ENCODE results near the gene BTBD9. TPM values are rescaled to one million over a fixed set of nuclear protein-coding genes. Genes with fewer than 3 reads are reported as not detected.

Gene BTBD9
- total and polyA plus RNA-seq, 2 donors (not counting 3 experiments of a cell fraction or from before 2014, with no cell fraction given): 4.9 to 15.0 TPM

DNA sequence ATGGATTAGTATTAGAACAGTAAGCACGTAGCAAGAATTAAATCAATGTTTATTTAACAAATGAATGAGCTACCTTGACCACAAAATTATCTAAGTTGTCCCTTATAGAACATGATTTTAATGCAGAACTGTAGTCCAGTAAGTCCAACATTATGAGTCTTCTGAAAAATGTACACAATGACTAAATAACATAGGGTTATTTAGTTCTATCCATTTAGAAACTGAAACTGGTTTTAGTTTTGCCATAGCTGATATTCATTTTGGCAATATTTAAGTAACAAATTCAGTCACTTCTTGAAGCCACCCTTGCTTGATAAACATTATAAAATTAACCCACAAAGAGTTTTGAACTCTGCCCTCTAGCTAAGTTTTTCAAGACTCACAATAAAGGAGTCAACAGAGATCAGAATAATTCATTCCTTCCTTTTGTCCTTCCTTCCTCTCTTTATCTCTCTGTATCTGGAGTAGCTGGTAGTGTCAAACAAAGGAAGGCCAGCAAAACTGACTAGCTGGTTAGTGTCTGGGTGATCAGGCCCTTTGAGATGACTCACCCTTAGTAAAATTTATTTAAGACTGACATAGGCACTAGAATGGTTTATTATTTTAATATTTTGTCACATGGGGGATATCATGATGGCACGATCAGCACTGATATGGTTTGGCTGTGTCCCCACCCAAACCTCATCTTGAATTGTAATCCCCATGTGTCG, 115.1 kb downstream of the BTBD9 start:
- no TSS peak for BruUV-seq (replicated peaks)
- dilution Hi-C loops (cut with MboI; ENCODE audit: extremely low pct_ligation_motif_present, low sequenced_read_pairs): no loop called here
- DNase-seq (ENCODE audit: low read depth, low spot score): peak; percentile 47

DNA sequence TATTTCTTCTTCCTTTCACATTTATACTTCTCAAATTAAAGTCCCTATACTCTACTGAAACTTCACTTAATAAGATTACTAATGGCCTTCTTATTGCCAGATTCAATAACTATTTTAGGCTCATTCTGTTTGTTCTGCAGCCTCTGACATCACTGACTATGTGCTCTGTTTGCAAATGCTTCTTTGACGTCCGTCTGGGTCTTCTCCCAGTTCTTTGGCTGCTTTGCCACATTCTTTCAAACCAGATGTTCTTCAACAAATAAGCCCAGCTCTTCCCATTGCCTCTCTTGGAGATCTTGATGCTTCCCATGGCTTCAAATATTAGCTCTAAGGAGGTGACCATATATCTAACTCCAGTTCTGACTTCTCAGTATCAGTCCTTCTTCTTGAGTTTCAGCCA, 117.4 kb downstream of the BTBD9 start:
- intact Hi-C loops (cut with micrococcal nuclease): no loop called here
- H3K4me1 ChIP-seq (ENCODE audit: control insufficient read depth, extremely low read depth, insufficient read depth, low read length): peaks cover 14% of the 10 kb centered on the region
- FAIRE-seq (no peak), DNase-seq (ENCODE audit: low read depth, low spot score) (no peak)
- no peak overlapping the region for H2AFZ ChIP-seq (ENCODE audit: low read depth, low read length)
- no peak overlapping the region for H3K4me3 ChIP-seq (replicated peaks in 1 of 3; ENCODE audit: insufficient read depth in 1 of 3, low read depth in 1 of 3, low read length in 3 of 3)
- ChIA-PET CTCF (no interaction called here), POLR2A (no interaction called here)
- no peak overlapping the region for H3K4me2 ChIP-seq (ENCODE audit: insufficient read depth, low read length)
- BruUV-seq (replicated peaks): no TSS peak
- H4K20me1 ChIP-seq (replicated peaks; ENCODE audit: control insufficient read depth, extremely low read depth, insufficient read depth, low read length): no peaks in the 10 kb centered on the region
- no peaks in the 10 kb centered on the region for H3K79me2 ChIP-seq (ENCODE audit: control insufficient read depth, insufficient read depth, low read length)
- dilution Hi-C loops (cut with MboI; ENCODE audit: extremely low pct_ligation_motif_present, low sequenced_read_pairs): no loop called here
- no peaks in the 10 kb centered on the region for H3K9me3 ChIP-seq (replicated peaks; ENCODE audit: control insufficient read depth, insufficient read depth, low read length)
- no peak overlapping the region for H3K27ac ChIP-seq (ENCODE audit: insufficient read depth, low read depth, low read length)
- no peak overlapping the region for H3K9ac ChIP-seq (replicated peaks; ENCODE audit: extremely low read depth, insufficient read depth, low read length)
- no peaks in the 10 kb centered on the region for H3K36me3 ChIP-seq (ENCODE audit: control insufficient read depth in 2 of 2, extremely low read depth in 1 of 2, insufficient read depth in 2 of 2, low read length in 2 of 2)
- no peaks in the 10 kb centered on the region for H3K27me3 ChIP-seq (ENCODE audit: control insufficient read depth in 2 of 2, insufficient read depth in 2 of 2, low read length in 2 of 2)
- H3K9me1 ChIP-seq (replicated peaks; ENCODE audit: control insufficient read depth, extremely low read depth, insufficient read depth, low read length): no peaks in the 10 kb centered on the region
- no peak for TF ChIP-seq POLR2AphosphoS5 (IDR thresholded peaks at IDR 0.05; ENCODE audit: insufficient read depth, low read depth, low read length)
- TF ChIP-seq MYC (IDR thresholded peaks at IDR 0.05; ENCODE audit: low read depth, low read length): no peak
- TF ChIP-seq GATA2 (IDR thresholded peaks at IDR 0.05; ENCODE audit: insufficient read depth, insufficient read length, low read depth, low read length): no peak
- no peak for TF ChIP-seq JUN (IDR thresholded peaks at IDR 0.05; ENCODE audit: borderline replicate concordance, insufficient read depth, insufficient read length, low read depth)
- TF ChIP-seq, protein P1, sequence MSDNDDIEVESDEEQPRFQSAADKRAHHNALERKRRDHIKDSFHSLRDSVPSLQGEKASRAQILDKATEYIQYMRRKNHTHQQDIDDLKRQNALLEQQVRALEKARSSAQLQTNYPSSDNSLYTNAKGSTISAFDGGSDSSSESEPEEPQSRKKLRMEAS (IDR thresholded peaks at IDR 0.05; ENCODE audit: insufficient read depth, insufficient read length): no peak
- TF ChIP-seq, protein P2, sequence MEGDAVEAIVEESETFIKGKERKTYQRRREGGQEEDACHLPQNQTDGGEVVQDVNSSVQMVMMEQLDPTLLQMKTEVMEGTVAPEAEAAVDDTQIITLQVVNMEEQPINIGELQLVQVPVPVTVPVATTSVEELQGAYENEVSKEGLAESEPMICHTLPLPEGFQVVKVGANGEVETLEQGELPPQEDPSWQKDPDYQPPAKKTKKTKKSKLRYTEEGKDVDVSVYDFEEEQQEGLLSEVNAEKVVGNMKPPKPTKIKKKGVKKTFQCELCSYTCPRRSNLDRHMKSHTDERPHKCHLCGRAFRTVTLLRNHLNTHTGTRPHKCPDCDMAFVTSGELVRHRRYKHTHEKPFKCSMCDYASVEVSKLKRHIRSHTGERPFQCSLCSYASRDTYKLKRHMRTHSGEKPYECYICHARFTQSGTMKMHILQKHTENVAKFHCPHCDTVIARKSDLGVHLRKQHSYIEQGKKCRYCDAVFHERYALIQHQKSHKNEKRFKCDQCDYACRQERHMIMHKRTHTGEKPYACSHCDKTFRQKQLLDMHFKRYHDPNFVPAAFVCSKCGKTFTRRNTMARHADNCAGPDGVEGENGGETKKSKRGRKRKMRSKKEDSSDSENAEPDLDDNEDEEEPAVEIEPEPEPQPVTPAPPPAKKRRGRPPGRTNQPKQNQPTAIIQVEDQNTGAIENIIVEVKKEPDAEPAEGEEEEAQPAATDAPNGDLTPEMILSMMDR (IDR thresholded peaks at IDR 0.05; ENCODE audit: extremely low read depth in 1 of 2, insufficient read depth in 1 of 2, low read depth in 1 of 2, low read length in 2 of 2): no peak
- no peak for TF ChIP-seq FOS (IDR thresholded peaks at IDR 0.05; ENCODE audit: borderline replicate concordance, insufficient read depth, low read length)
- TF ChIP-seq POLR2A (IDR thresholded peaks at IDR 0.05; ENCODE audit: low read depth, low read length): no peak

More for the DNA sequence above, 115.1 kb downstream of the BTBD9 start:
- Histone ChIP-seq H3K9me1 (replicated peaks; ENCODE audit: control insufficient read depth, extremely low read depth, insufficient read depth, low read length) (no peaks in the 10 kb centered on the region), H4K20me1 (replicated peaks; ENCODE audit: control insufficient read depth, extremely low read depth, insufficient read depth, low read length) (no peaks in the 10 kb centered on the region), H3K4me1 (ENCODE audit: control insufficient read depth, extremely low read depth, insufficient read depth, low read length) (peaks cover 9% of the 10 kb centered on the region), H3K9ac (replicated peaks; ENCODE audit: extremely low read depth, insufficient read depth, low read length) (no peak overlapping the region), H3K27me3 (ENCODE audit: control insufficient read depth in 2 of 2, insufficient read depth in 2 of 2, low read length in 2 of 2) (no peaks in the 10 kb centered on the region), H3K27ac (ENCODE audit: insufficient read depth, low read depth, low read length) (no peak overlapping the region), H2AFZ (ENCODE audit: low read depth, low read length) (no peak overlapping the region), H3K4me3 (replicated peaks in 1 of 3; ENCODE audit: insufficient read depth in 1 of 3, low read depth in 1 of 3, low read length in 3 of 3) (no peak overlapping the region), H3K36me3 (ENCODE audit: control insufficient read depth in 2 of 2, extremely low read depth in 1 of 2, insufficient read depth in 2 of 2, low read length in 2 of 2) (no peaks in the 10 kb centered on the region), H3K9me3 (replicated peaks; ENCODE audit: control insufficient read depth, insufficient read depth, low read length) (no peaks in the 10 kb centered on the region), H3K4me2 (ENCODE audit: insufficient read depth, low read length) (peak overlapping the region; percentile 2), H3K79me2 (ENCODE audit: control insufficient read depth, insufficient read depth, low read length) (no peaks in the 10 kb centered on the region)
- TF ChIP-seq POLR2AphosphoS5 (IDR thresholded peaks at IDR 0.05; ENCODE audit: insufficient read depth, low read depth, low read length) (no peak), FOS (IDR thresholded peaks at IDR 0.05; ENCODE audit: borderline replicate concordance, insufficient read depth, low read length) (peak; percentile 71), GATA2 (IDR thresholded peaks at IDR 0.05; ENCODE audit: insufficient read depth, insufficient read length, low read depth, low read length) (peak; percentile 83)
- FAIRE-seq: peak; percentile 73
- intact Hi-C loops (cut with micrococcal nuclease): no loop called here
- CTCF ChIA-PET: interaction anchor here (1.9 kb wide), 1 partner anchor 31 kb away, joined by 10 read pairs; no protein-coding TSS in a partner anchor
- POLR2A ChIA-PET: no interaction called here

Data from endothelial cell of umbilical vein (primary cell).